GM19023 (cell line): ENCODE results near the gene PDE2A.

ENCODE experiments used
- ATAC-seq: cut with Tn5 transposase; IDR thresholded peaks from one replicate; pipeline ENCODE4 v1.9.1; 2021; ENCODE audit warnings: mild to moderate bottlenecking, moderate library complexity; ENCODE audit not compliant: unreplicated experiment

PDE2A gene

DNA sequence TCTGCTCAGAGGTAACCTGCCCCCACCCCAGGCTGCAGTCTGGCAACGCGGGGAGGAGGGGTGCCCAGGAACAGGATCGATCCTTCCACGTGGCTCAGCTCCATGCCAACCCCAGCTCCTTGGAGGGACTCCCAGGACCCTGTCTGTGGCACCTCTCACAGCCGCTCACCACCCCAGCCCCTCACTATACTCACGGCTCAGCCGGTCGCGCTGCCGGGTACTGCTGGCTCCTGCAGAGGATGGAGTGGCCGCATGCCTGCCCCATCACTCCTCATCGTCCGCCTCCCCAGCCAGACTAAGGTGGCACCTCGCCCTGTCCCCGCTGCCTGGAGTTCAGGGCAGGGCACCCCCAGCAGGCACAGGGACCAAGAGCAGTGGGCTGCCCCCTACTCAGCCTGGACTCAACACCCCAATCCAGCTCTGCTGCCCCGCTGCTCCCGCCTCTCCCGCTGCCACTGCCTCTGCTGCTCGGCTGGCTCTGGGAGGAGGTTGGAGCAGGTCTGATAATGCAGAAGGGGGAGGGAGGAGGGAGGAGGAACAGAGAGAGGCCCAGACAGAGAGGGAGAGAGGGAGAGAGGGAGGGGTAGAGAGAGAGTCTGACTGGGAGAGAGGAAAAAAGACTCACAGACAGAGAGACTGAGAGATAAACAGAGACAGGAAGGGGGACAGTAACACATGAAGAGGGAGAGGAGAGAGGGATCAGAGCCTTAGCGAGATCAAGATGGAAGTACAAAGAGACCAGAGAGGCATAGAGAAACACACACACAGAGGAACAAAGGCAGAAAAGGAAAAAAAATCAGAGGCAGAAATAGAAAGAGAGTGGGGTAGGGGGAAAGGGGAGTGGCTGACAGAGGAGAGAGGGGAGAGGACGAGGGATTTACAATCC, at the start of gene PDE2A:
Gene PDE2A (minus strand): TSS at position 480 of the 886 bp plus-strand sequence. CDS start 215 bp downstream, at position 265.
- no peak for ATAC-seq

DNA sequence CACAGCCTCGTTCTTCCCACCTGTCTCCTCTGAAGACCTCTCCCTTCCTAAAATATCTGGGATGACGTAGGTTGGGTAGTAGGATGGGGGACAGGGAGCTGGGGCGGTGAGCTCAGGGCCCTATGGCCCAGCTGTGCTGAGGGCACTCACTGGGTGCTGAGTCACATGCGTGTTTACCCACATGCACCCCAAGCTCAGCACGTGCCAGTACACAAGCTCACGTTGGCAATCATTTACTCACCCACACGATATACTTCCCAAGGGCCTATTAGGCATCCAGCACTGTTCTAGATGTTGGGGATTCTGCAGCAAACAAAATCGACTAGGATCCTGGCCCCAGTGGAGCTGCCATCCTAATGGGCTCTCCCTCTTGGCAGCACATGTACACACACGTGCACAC, 49.3 kb upstream of the PDE2A start:
- ATAC-seq: no peak

DNA sequence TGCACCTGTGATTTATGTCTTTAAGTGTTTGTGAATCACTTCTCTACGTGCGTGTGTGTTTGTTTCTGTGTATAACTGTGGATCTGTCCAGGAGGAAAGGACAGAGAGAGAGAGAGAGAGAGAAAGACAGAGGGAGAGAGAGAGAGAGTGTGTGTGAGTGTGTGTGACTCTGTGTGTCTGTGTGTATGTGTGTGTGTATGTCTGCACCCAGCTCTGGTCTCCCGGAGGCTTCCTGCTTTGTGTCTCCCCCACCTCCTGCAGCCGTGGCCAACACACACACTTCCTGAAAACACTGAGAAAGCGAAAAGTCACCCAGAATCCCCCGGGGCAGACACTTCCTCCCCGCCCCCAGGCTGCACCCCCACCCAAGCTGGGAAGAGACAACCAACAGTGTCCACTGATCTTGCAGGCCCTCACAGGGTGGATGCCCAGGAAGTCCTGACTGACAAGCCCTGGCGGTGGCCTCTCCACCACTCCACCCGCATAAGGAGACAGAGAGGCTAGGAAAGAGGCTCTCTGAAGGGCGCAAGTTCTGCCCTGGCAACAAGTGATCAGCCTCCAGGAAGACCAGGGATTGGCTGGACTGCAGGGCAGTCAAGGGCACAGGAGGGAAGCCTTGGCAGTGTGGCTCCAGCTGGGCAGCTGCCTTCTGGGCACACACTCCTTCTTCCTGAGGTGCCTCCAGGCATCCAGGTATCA, 48.0 kb upstream of the PDE2A start:
- peak; percentile 84 for ATAC-seq

DNA sequence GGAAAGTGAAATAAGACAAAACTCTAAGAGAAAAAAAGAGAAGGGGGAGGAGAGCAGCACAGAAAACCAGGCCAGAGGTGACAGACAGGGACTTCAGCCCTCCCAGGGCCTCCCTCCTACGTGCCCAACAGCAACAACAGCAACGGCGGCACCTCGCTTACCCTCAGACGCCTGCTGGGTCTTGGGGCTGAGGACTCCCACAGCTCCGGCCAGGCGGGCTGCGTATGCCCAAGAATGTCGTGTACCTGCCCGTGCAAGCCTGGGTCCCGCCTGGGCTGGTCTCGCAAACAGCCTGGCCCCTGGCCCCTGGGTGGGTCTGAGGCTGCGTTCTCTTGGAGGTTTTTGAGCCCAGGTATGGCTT, 47.4 kb upstream of the PDE2A start:
- peak; percentile 5 for ATAC-seq

DNA sequence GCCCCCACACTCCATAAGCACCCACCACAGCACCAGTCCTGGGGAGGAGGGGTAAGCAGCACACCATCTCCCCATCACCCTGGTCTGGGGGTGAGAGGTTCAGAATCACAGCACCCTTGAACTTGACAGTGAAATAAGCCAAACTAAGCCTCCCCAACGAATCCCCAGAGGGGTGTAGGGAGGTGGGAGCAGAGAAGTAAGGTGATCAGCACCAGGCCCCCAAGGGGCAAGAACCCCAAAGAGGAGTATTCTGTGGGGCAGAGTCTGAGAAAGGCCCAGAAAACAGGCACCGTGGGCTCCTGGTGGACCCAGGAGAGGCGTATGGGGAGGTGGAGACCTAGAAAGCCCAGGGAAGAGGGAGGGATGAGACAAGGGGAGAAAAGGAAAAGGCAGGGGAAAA, 47.1 kb upstream of the PDE2A start:
- no peak for ATAC-seq

DNA sequence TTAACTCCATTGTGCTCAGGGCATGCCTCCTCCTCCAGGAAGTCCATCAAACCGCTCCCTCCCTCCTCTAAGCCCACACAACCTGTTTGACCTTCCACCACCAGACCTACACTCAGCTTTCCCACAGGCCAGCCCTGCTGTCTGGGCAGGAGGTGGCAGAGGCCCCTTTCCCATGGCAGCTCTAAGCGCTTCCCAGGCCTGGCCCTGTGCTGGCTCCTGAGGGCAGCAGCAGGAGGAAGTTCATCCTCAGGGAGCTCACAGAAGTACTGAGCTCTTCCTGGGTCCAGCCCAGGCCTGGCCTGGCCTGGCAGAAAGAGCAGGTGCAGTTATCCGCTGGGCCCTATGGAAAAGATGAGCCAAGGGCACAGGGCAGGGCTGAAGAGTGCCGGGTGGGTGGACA, 46.6 kb upstream of the PDE2A start:
- no peak for ATAC-seq

DNA sequence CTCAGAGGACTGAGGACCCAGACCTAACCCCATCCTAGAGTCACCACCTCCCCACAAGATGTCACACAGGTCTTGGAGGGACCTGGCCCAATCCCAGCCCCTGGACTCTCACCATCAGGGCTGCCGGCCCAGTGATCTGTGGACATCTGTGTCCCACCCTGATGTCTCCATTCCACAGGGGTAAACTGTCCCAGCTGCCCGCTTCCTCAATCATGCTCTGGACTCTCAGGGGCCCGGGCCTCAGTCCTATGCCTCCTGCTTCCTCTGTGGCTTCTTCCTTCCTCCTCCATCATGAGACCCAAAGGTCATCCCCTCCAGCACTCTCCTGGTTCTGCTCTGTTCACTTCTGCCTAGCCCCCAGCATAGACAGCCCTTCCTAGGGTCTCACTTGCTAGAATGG, 45.8 kb upstream of the PDE2A start:
- no peak for ATAC-seq

DNA sequence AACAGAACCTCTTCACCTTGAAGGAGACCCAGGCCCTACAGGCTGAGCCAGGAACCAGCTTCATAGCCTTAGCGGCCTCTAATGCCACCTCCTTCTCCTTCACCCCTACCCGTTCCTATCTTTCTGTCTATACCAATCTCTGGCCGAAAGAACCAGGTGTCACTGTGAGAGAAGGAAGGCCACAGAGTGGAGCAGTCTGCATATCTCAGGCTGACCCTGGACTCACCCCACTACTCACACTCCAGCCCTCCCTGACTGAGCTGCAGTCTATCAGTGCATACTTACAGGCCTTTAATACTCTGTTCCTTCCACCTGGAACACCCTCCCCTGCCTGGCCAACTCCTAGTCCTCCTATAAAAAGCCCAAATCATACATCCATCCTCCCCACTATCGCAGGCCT, 45.3 kb upstream of the PDE2A start:
- ATAC-seq: no peak

DNA sequence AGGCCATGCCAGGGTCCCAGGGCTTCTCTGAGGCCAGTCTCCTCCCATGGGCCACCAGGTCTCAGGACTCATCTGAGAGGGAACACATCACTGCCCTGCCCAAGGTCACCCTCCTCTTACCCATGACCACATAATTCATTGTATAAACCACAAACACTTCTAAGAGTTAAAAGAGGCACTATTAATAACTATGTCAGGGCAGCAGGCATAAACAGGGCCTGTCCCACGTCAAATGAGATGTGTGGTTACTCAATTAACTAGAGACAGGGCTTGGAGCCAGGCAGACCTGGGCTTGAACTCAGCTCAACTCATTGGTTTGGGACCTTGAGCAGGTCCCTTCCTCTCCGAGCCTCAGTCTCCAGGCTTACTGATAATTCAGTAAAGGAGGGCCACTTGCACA, 44.9 kb upstream of the PDE2A start:
- ATAC-seq: no peak

DNA sequence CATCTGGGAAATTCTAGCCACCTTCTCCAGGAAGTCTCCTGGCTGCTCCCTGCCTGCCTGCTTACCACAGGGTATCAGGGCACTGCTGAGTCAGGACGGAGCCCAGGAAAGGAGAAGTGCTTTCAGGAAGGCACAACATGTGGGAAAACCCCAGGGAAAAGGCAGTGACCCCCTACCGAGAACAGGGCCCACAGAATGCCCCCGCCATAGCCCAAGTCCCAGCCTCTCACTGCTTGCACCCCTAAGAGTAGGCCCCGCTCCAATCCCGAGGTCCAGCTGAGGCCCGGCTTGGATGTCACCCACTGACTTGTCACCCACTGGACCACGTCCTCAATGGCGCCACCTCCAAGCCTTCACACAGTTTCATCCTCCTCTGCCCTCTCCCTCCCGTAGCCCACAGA, 43.9 kb upstream of the PDE2A start:
- ATAC-seq: no peak

DNA sequence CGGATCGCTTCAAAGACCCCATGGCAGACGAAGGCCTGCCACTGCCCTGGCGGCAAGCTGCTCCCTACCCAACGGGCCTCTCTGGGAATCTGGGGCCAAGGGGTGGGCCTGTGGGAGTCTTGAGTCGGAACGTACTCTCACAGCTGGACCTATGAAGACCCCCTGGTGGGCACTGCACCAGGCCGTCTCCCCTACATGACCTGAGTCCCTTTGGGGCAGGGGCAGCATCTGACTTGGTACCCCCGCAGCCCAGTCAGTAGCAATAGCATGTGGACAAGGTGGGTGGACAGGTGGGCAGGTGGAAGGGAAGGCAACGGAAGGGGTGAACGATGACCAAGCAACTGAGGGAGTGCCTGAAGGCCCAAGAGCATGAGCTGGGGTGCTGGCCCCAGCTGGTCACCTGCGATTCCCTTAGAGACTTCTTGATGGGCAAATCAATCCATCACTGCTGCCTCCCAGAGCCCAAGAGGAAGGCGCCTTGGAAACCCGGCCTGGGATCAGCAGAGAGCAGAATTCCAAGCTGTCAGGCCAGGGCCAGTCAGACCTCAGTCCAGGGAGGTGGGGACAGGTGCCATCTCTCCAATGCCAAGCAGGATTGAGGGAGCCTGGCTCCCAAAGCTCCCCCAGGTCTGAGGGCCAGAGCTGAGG, 42.7 kb upstream of the PDE2A start:
- ATAC-seq: no peak

DNA sequence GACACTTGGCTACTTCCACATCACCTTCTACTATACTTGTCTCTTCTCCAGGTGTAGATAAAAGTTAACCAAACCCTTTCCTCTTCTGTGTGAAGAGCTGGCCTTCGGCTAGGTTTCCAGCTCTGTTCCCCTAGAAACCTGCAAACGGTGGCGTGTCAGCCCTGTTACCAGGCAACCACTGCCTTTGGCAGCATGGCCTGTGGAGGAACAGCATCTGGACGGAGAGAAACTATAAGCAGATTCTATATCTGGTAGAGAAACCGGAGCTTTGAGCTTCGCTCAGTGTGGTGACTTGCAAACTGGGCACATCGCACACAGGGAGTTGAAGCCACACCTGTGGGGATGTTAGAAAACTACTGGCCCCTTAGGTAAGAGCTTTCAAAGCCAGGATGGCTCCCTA, 42.1 kb upstream of the PDE2A start:
- ATAC-seq: no peak

DNA sequence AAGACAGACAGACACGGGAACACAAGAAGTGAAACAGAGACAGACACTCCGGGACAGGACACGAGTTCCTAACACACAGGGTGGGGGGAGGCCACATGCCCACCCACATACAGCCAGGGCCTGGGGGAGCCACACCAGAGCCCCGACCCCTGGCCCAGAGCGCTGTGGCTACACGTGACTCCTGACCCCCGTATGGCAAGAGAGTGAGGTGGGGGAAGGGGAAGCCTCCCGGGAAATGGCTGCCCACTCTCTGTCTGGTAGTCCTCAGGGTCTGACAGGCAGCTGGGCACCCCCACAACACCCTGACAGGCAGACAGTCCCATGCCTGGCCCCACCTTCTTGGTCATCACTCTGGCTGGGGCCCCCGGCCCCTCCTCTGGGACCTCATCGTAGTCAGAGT, 38.6 kb upstream of the PDE2A start:
- no peak for ATAC-seq

DNA sequence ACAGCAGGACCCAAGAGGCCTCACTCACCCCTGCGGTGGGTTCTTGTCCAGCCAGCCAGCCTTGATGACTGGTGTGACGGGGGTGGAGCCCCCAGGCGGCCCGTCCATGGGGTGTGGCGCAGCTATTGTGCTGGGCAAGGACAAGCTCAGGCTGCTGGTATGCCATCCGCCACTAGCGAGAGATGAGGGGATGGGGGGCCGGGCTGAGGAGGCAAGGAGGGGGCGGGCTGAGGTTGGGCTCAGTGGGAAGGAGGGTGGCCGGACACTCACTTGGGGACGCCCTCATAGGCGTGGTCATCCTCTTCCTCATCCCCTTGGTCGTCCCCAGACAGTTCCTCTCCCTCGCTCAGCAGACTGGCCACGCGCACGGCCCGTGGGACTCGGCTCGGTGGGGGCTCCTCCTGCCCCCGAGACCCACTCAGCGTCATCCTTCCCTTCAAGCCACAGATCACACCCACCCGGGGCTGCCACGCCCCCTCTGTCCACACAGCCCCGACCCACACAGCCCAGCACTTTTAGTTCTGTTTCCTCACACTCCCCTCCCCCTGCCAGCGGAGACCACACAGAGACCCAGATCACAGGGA, 38.0 kb upstream of the PDE2A start:
- ATAC-seq: no peak

DNA sequence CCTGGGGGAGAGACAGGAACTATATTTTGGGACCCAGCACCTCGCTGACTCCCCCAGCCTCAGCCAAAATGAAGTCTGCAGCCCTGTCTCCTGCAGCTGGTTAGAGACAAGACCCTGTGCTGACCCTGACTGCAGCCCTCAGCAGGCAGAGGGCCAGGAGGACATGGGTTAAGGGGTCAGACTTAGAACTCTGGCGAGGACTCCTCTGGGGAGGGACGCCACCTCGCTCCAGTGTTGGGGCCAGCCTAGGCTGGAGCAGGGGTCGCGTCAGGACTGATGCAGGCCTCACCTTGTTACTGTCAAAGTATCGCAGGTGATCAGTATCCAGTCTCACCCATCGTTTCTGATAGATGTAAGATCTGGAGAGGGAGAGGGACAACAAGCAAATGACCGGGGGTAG, 36.9 kb upstream of the PDE2A start:
- ATAC-seq: no peak

DNA sequence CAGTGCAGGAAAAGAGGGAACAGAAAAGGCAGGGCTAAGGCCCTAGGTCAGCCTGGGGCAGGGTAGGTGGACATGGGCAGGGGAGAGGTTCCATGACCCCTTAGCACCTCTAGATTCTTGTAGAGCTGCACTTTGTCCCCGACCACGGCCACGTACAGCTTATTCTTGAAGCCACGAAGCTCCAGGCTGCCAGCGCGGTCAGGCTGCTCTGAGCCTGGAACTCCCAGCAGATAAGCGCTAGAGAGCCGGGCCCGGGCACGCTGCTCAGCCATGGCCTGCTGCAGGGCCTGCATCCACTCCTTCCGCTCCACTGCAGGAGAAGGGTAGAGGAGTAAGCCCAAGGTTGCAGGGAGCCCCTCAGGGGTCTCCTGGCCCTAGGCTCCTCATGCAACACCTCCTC, 36.1 kb upstream of the PDE2A start:
- no peak for ATAC-seq

DNA sequence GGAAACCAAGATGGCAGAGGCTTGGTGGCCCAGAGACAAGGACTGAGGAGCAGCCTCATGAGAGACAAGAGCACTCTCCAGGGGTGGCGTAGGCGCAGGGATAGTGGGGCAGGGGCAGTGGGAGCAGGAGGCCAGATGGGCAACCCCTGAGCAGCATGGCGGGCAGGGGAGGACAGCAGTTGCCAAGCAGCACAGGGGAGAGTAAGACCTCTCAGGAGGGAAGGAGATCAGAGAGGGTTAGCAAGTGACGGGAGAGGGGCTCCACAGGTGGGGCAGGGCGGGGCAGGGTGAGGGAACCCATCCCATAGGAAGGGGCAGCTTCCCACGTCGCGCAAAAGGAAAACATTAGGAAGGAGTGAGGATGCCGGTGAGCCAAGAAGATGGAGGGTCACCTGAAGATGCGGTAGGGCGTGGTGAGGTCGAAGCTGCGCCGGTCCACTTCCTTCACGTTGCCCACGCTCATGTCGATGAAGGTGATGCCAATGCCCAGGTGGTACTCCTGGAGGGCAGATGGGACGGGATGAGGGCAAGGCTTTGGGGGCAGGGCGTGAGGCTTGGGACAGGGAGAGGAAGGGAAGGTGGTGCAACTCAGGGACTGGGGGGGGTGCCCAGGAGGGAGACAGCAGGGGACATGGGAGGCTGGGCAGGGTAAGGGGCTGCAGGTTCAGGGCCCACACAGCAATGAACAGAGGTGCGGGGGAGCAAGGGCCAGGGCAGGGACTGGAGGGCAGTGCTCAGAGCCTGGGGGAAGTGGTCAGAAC, 35.4 kb upstream of the PDE2A start:
- ATAC-seq: no peak

DNA sequence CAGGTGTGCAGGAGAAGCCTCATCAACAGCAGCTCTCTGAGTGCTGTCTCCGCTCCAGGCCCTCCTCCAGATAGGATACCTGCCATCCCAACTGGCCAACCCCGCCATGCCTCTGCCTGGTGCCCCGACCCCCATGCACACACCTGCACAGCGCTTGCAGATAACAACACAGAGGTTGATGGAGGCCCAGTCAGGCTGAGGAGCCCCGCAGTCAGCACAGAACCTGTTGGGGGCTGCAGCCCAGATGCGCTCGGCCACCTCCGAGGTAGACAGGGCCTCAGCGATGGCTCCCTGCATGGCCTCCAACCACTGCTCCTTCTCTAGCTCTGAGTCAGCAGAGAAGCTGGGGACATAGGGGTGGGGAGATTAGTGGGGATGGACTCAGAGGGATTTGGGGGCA, 32.8 kb upstream of the PDE2A start:
- no peak for ATAC-seq

DNA sequence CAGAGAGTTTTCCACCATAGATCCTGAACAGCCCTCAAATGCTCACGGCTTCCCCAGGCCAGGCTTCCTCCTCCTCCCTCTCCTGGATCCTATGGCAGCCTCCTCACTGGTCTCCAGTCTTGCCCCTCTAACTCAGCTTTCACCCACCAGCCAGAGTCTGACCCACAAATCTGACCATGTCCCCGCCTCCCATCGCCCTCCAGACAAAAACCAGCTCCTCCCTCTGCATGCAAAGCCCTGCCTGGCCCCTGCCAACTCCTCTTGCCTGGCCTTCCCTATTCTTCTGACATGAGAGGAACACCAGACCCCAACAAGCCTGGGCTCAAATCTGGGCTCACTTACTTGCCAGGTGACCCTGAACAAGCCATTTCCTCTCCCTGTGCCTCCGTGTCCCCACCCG, 32.4 kb upstream of the PDE2A start:
- no peak for ATAC-seq

DNA sequence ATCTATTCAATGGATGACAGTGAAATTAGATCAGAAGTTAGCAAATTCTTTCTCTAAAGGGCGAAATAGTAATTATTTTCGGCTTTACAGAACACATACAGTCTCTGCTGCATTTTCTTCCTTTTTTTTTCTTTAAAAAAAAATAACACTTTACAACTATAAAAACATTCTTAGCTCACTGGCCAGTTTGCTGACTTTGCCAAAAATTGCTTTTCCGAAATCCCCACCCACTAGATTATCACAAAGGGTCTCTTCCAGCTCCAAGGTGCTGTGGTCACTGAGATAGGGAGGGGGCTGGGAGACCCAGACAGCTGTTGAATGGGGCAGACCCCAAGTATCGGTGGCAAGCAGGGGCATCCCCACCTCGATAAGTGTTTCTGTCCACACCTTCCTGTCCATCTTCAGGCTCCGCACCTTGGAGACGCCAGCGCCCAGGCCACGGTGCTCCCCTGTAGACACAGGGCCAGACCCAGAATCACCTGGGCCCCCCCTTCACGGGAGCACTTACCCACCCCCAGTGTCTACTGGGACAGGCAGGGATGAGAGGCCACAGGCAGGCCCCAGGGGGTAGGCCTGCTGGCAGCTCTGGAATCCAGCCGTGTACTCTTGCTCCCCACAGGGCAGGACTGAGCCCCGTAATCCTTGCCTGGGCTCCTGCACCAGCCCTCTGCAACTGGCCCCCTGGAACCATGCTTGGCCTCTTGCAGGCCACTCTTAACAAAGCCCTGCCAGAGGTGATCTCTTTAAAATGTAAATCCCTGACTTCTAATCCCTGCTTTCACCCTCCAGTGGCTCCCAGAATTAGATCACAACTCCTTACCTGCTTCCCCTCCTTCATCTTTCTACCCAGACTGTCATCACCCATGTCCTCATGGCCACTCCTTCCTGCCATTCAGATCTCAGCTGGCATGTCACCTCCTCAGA, 31.5 kb upstream of the PDE2A start:
- no peak for ATAC-seq
